ENCODE results near the gene DBN1. TPM values are rescaled to one million over a fixed set of nuclear protein-coding genes. Genes with fewer than 3 reads are reported as not detected.
A peak's percentile ranks its signal among the peaks of the same experiment; 100 is the strongest.

Gene DBN1
- total and polyA plus RNA-seq, 9 of the 15 experiments (the other 6 are each of a cell fraction or from before 2014, with no cell fraction given): 0.25 to 87.2 (median 27.9) TPM

DNA sequence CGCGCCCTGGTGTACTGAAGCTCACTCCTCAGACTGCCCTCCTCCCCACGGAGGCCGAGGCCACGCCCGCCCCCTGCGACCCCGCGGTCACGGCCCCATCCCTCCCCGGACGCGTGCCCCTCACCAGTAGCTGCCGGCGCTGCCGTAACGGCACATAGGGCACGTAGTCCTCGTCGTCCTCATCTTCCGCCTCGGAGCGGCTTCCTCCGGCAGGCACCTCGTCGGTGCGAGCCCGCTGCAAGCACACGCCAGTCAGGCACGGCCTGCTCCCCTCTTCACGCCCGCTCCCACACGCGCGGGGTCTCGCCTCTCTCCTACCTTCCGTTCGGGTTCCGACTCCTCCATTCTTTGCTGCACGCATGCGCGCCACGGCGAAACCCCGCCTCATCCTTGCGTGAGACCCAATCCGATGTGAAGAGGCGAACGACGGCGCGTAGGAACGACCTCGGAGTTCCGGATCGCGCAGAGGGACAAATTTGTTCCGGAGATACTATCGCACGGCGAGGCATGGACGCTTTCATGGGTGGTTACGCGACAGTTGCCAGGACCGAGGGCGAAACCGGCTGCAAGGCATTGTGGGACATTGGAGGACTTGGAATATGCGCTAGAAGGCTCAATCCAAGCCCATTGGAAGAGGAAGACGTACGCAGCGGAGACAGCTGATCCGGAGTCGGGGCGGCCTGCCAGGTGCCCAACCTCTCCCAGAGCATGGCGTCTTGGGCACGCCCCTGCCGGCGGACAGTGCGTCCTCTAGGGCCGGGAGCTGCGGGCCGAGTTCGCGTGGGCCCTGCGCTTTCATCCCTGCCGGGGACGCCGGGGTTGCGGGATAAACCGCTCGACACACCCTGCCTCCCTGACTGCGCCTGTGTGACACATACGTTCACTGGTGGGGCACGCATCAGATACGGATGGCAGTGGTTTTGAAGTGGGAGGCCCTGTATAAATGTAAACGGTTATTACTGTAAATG lies 43.5 kb upstream of the DBN1 start, which contains the start of gene DDX41 (continued):
- TF ChIP-seq, protein P1, sequence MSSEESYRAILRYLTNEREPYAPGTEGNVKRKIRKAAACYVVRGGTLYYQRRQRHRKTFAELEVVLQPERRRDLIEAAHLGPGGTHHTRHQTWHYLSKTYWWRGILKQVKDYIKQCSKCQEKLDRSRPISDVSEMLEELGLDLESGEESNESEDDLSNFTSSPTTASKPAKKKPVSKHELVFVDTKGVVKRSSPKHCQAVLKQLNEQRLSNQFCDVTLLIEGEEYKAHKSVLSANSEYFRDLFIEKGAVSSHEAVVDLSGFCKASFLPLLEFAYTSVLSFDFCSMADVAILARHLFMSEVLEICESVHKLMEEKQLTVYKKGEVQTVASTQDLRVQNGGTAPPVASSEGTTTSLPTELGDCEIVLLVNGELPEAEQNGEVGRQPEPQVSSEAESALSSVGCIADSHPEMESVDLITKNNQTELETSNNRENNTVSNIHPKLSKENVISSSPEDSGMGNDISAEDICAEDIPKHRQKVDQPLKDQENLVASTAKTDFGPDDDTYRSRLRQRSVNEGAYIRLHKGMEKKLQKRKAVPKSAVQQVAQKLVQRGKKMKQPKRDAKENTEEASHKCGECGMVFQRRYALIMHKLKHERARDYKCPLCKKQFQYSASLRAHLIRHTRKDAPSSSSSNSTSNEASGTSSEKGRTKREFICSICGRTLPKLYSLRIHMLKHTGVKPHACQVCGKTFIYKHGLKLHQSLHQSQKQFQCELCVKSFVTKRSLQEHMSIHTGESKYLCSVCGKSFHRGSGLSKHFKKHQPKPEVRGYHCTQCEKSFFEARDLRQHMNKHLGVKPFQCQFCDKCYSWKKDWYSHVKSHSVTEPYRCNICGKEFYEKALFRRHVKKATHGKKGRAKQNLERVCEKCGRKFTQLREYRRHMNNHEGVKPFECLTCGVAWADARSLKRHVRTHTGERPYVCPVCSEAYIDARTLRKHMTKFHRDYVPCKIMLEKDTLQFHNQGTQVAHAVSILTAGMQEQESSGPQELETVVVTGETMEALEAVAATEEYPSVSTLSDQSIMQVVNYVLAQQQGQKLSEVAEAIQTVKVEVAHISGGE (CRISPR knock-in tag; IDR thresholded peaks at IDR 0.05): peak in 1 of 3 experiments; percentile 75; a peak in 2 of 6 replicates
- TF ChIP-seq NR1H2 (CRISPR knock-in tag; IDR thresholded peaks at IDR 0.05) (no peak), CREB1 (IDR thresholded peaks at IDR 0.05) (peak; percentile 81), CREB1 (CRISPR knock-in tag; IDR thresholded peaks at IDR 0.05) (peak; percentile 85), ZBTB2 (IDR thresholded peaks at IDR 0.05) (peak; percentile 95), TRIM25 (IDR thresholded peaks at IDR 0.05; ENCODE audit: borderline replicate concordance) (no peak), KAT7 (CRISPR knock-in tag; IDR thresholded peaks at IDR 0.05; ENCODE audit: borderline replicate concordance) (peak; percentile 89; the same call in 1 of the 2 replicates), OTX1 (CRISPR knock-in tag; IDR thresholded peaks at IDR 0.05) (peak; percentile 32; the same call in 1 of the 2 replicates), MEF2A (IDR thresholded peaks at IDR 0.05; ENCODE audit: control insufficient read depth, low read depth, low read length) (no peak), TARDBP (IDR thresholded peaks at IDR 0.05) (0 out of 2 replicates have a peak, but pooled peaks have one; percentile 43), IFI16 (CRISPR knock-in tag; IDR thresholded peaks at IDR 0.05) (no peak), ZC3H8 (IDR thresholded peaks at IDR 0.05) (no peak), SUPT5H (IDR thresholded peaks at IDR 0.05) (peak; percentile 91), PRMT5 (CRISPR knock-in tag; IDR thresholded peaks at IDR 0.05) (no peak), TEAD2 (tag; IDR thresholded peaks at IDR 0.05) (no peak), HCFC1 (IDR thresholded peaks at IDR 0.05; ENCODE audit: low read depth, low read length) (peak; percentile 76), RB1 (IDR thresholded peaks at IDR 0.05; ENCODE audit: low read depth) (no peak), RFX7 (CRISPR knock-in tag; IDR thresholded peaks at IDR 0.05) (no peak), NFIC (IDR thresholded peaks at IDR 0.05) (peak; percentile 80), YBX1 (IDR thresholded peaks at IDR 0.05) (no peak), HNRNPL (IDR thresholded peaks at IDR 0.05; ENCODE audit: low read depth, low read length) (0 out of 2 replicates have a peak, but pooled peaks have one; percentile 64)
- TF ChIP-seq, protein P2, sequence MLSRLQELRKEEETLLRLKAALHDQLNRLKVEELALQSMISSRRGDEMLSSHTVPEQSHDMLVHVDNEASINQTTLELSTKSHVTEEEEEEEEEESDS (CRISPR knock-in tag; IDR thresholded peaks at IDR 0.05): no peak

Data from K562 (cell line).